ENCODE data around the gene HMG20B. TPM values are rescaled to one million over a fixed set of nuclear protein-coding genes. Genes with fewer than 3 reads are reported as not detected.

Gene HMG20B
- polyA plus RNA-seq, 1 donor from 2014 or later, result 22.6 TPM

DNA sequence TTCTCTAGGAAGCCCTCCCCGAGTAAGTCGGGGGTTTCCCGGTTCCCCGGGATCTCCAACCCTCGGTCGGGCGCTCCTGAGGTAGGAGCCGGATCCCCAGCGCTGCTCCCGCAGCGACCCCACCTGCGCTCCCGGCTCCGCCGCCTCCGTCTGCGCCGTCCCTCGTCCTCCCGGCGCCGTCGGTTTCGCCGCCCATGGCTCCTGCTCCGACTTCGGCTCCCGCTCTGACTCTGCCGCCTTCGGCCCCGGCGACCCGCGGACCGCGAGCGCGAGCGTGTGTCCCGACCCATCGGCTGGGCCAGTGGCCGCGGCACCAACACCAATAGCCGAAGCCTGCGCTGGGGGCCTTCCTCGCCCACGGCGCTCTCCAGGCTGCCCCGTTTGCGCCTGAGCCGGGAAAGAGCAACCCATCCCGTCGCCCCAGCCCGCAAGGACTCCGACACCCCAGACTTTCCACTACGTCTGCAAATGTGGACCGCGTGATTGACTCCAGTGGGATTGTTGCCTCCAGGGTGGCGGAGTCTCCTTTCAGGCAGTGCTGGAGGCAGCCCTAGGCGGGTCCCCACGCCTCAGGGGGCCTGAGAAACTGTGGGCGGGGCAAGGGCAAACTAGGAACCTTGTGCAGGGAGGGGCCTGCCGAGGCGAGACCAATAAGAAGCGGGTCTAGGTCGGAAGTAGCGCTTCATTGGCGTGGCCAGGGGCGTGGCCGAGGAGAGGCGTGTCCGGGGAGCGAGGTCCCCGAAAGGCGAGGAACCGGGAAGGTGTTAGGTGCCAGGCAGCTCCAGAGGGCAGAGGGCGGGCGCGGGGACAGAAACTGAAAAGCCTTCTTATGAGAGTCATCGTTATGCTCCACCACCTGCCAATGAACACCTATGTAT, 54.0 kb downstream of the HMG20B start, which contains the start of gene CACTIN:
CACTIN (minus strand) TSS at position 318 of the 878 bp plus-strand sequence; CDS start at position 290, 28 bp downstream.
- H2AFZ ChIP-seq (ENCODE audit: low read depth, low read length), result peak within 1 kb of the TSS; percentile 53
- H3K9me3 ChIP-seq (ENCODE audit: low read length), result no peaks in the 10 kb centered on the region
- H3K4me2 ChIP-seq (ENCODE audit: low read length), result peak within 1 kb of the TSS; percentile 58
- peaks cover 11% of the 10 kb centered on the region for H3K79me2 ChIP-seq (replicated peaks; ENCODE audit: insufficient read depth, low read length)
- TF ChIP-seq TAF1 (IDR thresholded peaks at IDR 0.05; ENCODE audit: low read depth), result peak; percentile 88
- TF ChIP-seq MXI1 (conservative IDR thresholded peaks at IDR 0.05; ENCODE audit: poor library complexity, severe bottlenecking), result peak; percentile 95
- peak; percentile 67 for TF ChIP-seq POLR2AphosphoS5 (IDR thresholded peaks at IDR 0.05)
- TF ChIP-seq, protein P1, sequence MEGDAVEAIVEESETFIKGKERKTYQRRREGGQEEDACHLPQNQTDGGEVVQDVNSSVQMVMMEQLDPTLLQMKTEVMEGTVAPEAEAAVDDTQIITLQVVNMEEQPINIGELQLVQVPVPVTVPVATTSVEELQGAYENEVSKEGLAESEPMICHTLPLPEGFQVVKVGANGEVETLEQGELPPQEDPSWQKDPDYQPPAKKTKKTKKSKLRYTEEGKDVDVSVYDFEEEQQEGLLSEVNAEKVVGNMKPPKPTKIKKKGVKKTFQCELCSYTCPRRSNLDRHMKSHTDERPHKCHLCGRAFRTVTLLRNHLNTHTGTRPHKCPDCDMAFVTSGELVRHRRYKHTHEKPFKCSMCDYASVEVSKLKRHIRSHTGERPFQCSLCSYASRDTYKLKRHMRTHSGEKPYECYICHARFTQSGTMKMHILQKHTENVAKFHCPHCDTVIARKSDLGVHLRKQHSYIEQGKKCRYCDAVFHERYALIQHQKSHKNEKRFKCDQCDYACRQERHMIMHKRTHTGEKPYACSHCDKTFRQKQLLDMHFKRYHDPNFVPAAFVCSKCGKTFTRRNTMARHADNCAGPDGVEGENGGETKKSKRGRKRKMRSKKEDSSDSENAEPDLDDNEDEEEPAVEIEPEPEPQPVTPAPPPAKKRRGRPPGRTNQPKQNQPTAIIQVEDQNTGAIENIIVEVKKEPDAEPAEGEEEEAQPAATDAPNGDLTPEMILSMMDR (IDR thresholded peaks at IDR 0.05; ENCODE audit: poor library complexity, severe bottlenecking), result peak; percentile 44
- peak; percentile 67 for TF ChIP-seq SMC3 (conservative IDR thresholded peaks at IDR 0.05; ENCODE audit: poor library complexity)
- TF ChIP-seq, protein P2, sequence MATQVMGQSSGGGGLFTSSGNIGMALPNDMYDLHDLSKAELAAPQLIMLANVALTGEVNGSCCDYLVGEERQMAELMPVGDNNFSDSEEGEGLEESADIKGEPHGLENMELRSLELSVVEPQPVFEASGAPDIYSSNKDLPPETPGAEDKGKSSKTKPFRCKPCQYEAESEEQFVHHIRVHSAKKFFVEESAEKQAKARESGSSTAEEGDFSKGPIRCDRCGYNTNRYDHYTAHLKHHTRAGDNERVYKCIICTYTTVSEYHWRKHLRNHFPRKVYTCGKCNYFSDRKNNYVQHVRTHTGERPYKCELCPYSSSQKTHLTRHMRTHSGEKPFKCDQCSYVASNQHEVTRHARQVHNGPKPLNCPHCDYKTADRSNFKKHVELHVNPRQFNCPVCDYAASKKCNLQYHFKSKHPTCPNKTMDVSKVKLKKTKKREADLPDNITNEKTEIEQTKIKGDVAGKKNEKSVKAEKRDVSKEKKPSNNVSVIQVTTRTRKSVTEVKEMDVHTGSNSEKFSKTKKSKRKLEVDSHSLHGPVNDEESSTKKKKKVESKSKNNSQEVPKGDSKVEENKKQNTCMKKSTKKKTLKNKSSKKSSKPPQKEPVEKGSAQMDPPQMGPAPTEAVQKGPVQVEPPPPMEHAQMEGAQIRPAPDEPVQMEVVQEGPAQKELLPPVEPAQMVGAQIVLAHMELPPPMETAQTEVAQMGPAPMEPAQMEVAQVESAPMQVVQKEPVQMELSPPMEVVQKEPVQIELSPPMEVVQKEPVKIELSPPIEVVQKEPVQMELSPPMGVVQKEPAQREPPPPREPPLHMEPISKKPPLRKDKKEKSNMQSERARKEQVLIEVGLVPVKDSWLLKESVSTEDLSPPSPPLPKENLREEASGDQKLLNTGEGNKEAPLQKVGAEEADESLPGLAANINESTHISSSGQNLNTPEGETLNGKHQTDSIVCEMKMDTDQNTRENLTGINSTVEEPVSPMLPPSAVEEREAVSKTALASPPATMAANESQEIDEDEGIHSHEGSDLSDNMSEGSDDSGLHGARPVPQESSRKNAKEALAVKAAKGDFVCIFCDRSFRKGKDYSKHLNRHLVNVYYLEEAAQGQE (IDR thresholded peaks at IDR 0.05; ENCODE audit: borderline replicate concordance), result peak; percentile 59
- TF ChIP-seq RAD21 (conservative IDR thresholded peaks at IDR 0.05), result peak; percentile 57
- peak; percentile 71 for TF ChIP-seq EP300 (conservative IDR thresholded peaks at IDR 0.05; ENCODE audit: poor library complexity, severe bottlenecking)
- TF ChIP-seq EZH2 (IDR thresholded peaks at IDR 0.05; ENCODE audit: borderline replicate concordance, insufficient read depth, low read length, poor library complexity, severe bottlenecking), result no peak
- H3K9ac ChIP-seq (ENCODE audit: low read length), result peak within 1 kb of the TSS; percentile 70
- H3K27ac ChIP-seq (ENCODE audit: low read length), result peak within 1 kb of the TSS; percentile 87
- H3F3A ChIP-seq (ENCODE audit: insufficient read depth, low read length, poor library complexity, severe bottlenecking), result no peaks in the 10 kb centered on the region
- no peaks in the 10 kb centered on the region for H3K36me3 ChIP-seq (ENCODE audit: insufficient read depth, low read length)
- peak within 1 kb of the TSS; percentile 78 for H3K4me3 ChIP-seq (ENCODE audit: low read length)
- no peaks in the 10 kb centered on the region for H3K9me2 ChIP-seq (ENCODE audit: insufficient read depth, low read length)
- H4K20me1 ChIP-seq (ENCODE audit: insufficient read depth), result no peaks in the 10 kb centered on the region
- no peaks in the 10 kb centered on the region for H3K27me3 ChIP-seq (ENCODE audit: insufficient read depth, low read depth, low read length)

GRCh38 chr19:3627351-3627723, 54.6 kb downstream of the HMG20B start:
- Histone ChIP-seq H3K27ac (ENCODE audit: low read length) (no peak overlapping the region), H3K4me2 (ENCODE audit: low read length) (no peak overlapping the region), H3K4me3 (ENCODE audit: low read length) (peak overlapping the region; percentile 78), H3F3A (ENCODE audit: insufficient read depth, low read length, poor library complexity, severe bottlenecking) (no peaks in the 10 kb centered on the region), H3K9me2 (ENCODE audit: insufficient read depth, low read length) (no peaks in the 10 kb centered on the region), H3K27me3 (ENCODE audit: insufficient read depth, low read depth, low read length) (no peaks in the 10 kb centered on the region), H4K20me1 (ENCODE audit: insufficient read depth) (no peaks in the 10 kb centered on the region), H3K79me2 (replicated peaks; ENCODE audit: insufficient read depth, low read length) (peaks cover 11% of the 10 kb centered on the region), H3K9me3 (ENCODE audit: low read length) (no peaks in the 10 kb centered on the region), H3K9ac (ENCODE audit: low read length) (no peak overlapping the region), H2AFZ (ENCODE audit: low read depth, low read length) (no peak overlapping the region), H3K36me3 (ENCODE audit: insufficient read depth, low read length) (no peaks in the 10 kb centered on the region)
- TF ChIP-seq, protein P2 (IDR thresholded peaks at IDR 0.05; ENCODE audit: borderline replicate concordance), result no peak
- TF ChIP-seq RAD21 (conservative IDR thresholded peaks at IDR 0.05) (no peak), TAF1 (IDR thresholded peaks at IDR 0.05; ENCODE audit: low read depth) (no peak), EZH2 (IDR thresholded peaks at IDR 0.05; ENCODE audit: borderline replicate concordance, insufficient read depth, low read length, poor library complexity, severe bottlenecking) (no peak), EP300 (conservative IDR thresholded peaks at IDR 0.05; ENCODE audit: poor library complexity, severe bottlenecking) (no peak), SMC3 (conservative IDR thresholded peaks at IDR 0.05; ENCODE audit: poor library complexity) (no peak)
- TF ChIP-seq, protein P1 (IDR thresholded peaks at IDR 0.05; ENCODE audit: poor library complexity, severe bottlenecking), result no peak
